ENCODE data around the gene LY9.

- TF ChIP-seq POLR2AphosphoS5 (IDR thresholded peaks at IDR 0.05) (no peak), CTCF (IDR thresholded peaks at IDR 0.05 in 8 of 11, conservative IDR thresholded peaks at IDR 0.05 in 3 of 11) (no peak)
These were observed 23.6 kb upstream of the LY9 start for GRCh38 chr1:160772331-160772730.

All from spleen (tissue), 7 donors.